K562 treated with DMSO at 1 percent for 48 hours (cell line): ENCODE results near the gene GPR35. TPM values are rescaled to one million over a fixed set of nuclear protein-coding genes. Genes with fewer than 3 reads are reported as not detected.

Experiments used
- total RNA-seq: library from RNA; unstranded; fragments of 300-600 nt; gene quantifications from 2 replicates; pipeline ENCODE4 v1.2.3, GENCODE V29; 2022; ENCODE audit warnings: low replicate concordance; ENCODE audit errors: extremely low read depth

Gene GPR35, protein sequence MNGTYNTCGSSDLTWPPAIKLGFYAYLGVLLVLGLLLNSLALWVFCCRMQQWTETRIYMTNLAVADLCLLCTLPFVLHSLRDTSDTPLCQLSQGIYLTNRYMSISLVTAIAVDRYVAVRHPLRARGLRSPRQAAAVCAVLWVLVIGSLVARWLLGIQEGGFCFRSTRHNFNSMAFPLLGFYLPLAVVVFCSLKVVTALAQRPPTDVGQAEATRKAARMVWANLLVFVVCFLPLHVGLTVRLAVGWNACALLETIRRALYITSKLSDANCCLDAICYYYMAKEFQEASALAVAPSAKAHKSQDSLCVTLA
- total RNA-seq: not detected in 2 replicates

DNA sequence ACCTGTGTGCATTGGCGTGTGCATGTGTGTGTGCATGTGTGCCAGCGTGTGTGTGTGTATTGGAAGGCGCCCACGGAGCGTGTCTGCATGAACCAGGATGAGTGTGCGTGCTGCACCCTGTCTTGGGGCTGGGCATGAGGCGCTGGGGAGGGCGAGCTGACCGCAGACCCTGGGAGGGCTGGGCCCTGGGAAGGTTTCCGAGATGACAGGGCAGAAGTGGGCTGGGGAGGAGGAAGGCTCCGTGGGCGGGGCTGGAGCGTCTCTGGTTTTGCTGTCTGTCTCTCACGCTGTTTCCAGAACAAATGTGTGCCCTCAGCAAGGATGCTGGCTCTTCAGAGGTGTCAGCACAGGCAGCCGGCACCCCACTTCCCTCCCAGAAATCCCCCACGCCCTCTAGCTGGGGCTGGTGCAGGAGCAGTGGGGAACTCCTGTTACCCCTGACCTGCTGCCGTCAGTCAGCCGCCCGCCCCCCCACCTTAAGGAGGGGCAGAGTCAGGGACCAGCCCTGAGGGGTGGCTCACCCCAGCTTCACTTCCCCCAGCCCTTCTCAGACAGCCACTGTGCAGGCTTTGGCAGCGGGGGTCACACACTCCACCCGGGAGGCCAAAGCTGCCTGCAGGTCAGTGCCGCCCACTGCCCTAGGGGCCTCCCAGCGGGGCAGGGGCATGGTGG lies at the start of gene GPR35:
Gene GPR35 (plus strand): TSS at position 531 of the 672 bp plus-strand sequence. CDS start 4,473 bp downstream, outside the sequence.

DNA sequence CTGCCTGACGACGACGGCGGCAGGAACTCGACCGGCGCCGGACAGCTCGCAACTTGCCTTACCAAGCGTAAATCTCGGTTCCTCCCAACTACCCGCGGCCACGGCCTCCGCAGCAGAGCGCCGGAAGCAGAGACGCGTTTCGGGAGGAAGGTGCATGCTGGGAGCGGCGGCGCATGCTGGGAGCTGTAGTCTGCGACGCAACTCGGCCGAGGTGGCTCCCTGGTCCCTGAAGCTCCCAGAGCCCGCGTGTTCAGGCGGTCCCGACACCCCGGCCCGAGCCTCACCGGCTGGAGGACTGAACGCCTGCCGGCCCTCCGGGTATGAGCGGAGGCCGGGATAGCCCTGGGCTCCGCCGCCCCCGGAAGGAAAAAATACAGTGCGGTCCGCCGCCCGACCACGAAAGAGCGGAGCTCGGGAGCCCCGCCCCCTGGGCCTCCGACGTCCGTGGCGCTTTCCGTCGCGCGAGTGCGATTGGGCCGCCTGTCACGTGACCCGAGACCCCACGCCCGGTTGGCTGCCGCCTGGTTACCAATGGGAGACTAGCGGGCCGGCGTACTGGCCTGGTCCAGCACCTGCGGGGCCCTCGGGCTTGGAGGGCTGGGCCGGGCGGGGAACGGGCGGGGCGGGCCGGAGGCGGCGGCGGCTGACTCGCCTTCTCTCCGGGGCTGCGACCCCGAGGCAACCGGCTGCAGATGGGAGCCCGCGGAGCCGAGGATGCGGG lies 38.9 kb upstream of the GPR35 start, which contains the start of gene CAPN10:
Gene CAPN10 (plus strand): TSS at position 537 of the 721 bp plus-strand sequence. CDS start 178 bp downstream, at position 715.

Other genes with a start within 250 kb of the GPR35 start
- not detected in 2 replicates for gene GPC1, start 189.8 kb upstream of the GPR35 start, total RNA-seq
- not detected in 2 replicates for gene ANKMY1, start 67.5 kb upstream of the GPR35 start, total RNA-seq
- gene DUSP28, start 65.1 kb upstream of the GPR35 start, total RNA-seq: not detected in 2 replicates
- gene RNPEPL1, start 57.0 kb upstream of the GPR35 start, total RNA-seq: not detected in 2 replicates
- not detected in 2 replicates for gene CAPN10, start 38.7 kb upstream of the GPR35 start, total RNA-seq
- not detected in 2 replicates for gene AQP12B, start 57.4 kb downstream of the GPR35 start, total RNA-seq
- gene AQP12A, start 66.4 kb downstream of the GPR35 start, total RNA-seq: not detected in 2 replicates
- not detected in 2 replicates for gene KIF1A, start 194.7 kb downstream of the GPR35 start, total RNA-seq
- gene AGXT, start 243.3 kb downstream of the GPR35 start, total RNA-seq: not detected in 2 replicates